ENCODE data around the gene PRKX.
"Not testable (repeated sequence)": the region's sequence is repeated elsewhere in the genome, so short reads cannot be mapped to it uniquely, and the experiment has no call there.

Gene PRKX

GRCh38 chrX:3707673-3708274 is 5.7 kb downstream of the PRKX start:
- peak; percentile 2 for DNase-seq

- no peak for DNase-seq
These were observed 7.0 kb downstream of the PRKX start for GRCh38 chrX:3706481-3706880.

GRCh38 chrX:3703251-3703650 is 10.2 kb downstream of the PRKX start:
- DNase-seq, result not testable (repeated sequence)

- DNase-seq, result not testable (repeated sequence)
These were observed 11.4 kb downstream of the PRKX start for GRCh38 chrX:3702095-3702494.

GRCh38 chrX:3701445-3701928 is 12.0 kb downstream of the PRKX start:
- DNase-seq, result not testable (repeated sequence)

- DNase-seq, result no peak
These were observed 13.5 kb downstream of the PRKX start for GRCh38 chrX:3699821-3700381.

GRCh38 chrX:3697701-3698279 is 15.7 kb downstream of the PRKX start:
- DNase-seq, result peak; percentile 68

- DNase-seq, result peak; percentile 21
These were observed 16.2 kb downstream of the PRKX start for GRCh38 chrX:3697220-3697684.

- no peak for DNase-seq
These were observed 17.9 kb downstream of the PRKX start for GRCh38 chrX:3695536-3695935.

- no peak for DNase-seq
These were observed 23.3 kb downstream of the PRKX start for GRCh38 chrX:3690140-3690539.

GRCh38 chrX:3683236-3683635 is 30.2 kb downstream of the PRKX start:
- DNase-seq, result not testable (repeated sequence)

- DNase-seq, result no peak
These were observed 33.0 kb downstream of the PRKX start for GRCh38 chrX:3680459-3680858.

- no peak for DNase-seq
These were observed 33.8 kb downstream of the PRKX start for GRCh38 chrX:3679669-3680068.

GRCh38 chrX:3678328-3678727 is 35.1 kb downstream of the PRKX start:
- no peak for DNase-seq

GRCh38 chrX:3674881-3675280 is 38.6 kb downstream of the PRKX start:
- DNase-seq, result no peak

- no peak for DNase-seq
These were observed 43.5 kb downstream of the PRKX start for GRCh38 chrX:3669841-3670475.

- no peak for DNase-seq
These were observed 46.5 kb downstream of the PRKX start for GRCh38 chrX:3666975-3667374.

GRCh38 chrX:3664921-3665320 is 48.5 kb downstream of the PRKX start:
- DNase-seq, result no peak

- DNase-seq, result not testable (repeated sequence)
These were observed 49.7 kb downstream of the PRKX start for GRCh38 chrX:3663576-3664250.

- no peak for DNase-seq
These were observed 53.7 kb downstream of the PRKX start for GRCh38 chrX:3659761-3660160.

- DNase-seq, result no peak
These were observed 58.3 kb downstream of the PRKX start for GRCh38 chrX:3655181-3655580.

- no peak for DNase-seq
These were observed 60.3 kb downstream of the PRKX start for GRCh38 chrX:3653111-3653510.

- DNase-seq, result peak; percentile 0
These were observed 62.2 kb downstream of the PRKX start for GRCh38 chrX:3651277-3651676.
